Activated naive CD8-positive, alpha-beta T cell (primary cell): ENCODE measurements around the gene ARSB.

ENCODE experiments used
- H3K27ac Mint-ChIP-seq: one replicate; pipeline ENCODE4 v1.8.0; 2021; ENCODE audit warnings: mixed read lengths
- H3K27me3 Mint-ChIP-seq: one replicate; pipeline ENCODE4 v1.8.0; 2021; ENCODE audit warnings: mixed read lengths
- H3K36me3 Mint-ChIP-seq: one replicate; pipeline ENCODE4 v1.8.0; 2021; ENCODE audit warnings: mixed read lengths
- H3K4me1 Mint-ChIP-seq: one replicate; pipeline ENCODE4 v1.8.0; 2021; ENCODE audit warnings: low read depth, mixed read lengths
- H3K4me3 Mint-ChIP-seq: one replicate; pipeline ENCODE4 v1.8.0; 2021; ENCODE audit warnings: mild to moderate bottlenecking, mixed read lengths
- H3K9me3 Mint-ChIP-seq: one replicate; pipeline ENCODE4 v1.8.0; 2021; ENCODE audit warnings: low read depth, mixed read lengths

ARSB gene

DNA sequence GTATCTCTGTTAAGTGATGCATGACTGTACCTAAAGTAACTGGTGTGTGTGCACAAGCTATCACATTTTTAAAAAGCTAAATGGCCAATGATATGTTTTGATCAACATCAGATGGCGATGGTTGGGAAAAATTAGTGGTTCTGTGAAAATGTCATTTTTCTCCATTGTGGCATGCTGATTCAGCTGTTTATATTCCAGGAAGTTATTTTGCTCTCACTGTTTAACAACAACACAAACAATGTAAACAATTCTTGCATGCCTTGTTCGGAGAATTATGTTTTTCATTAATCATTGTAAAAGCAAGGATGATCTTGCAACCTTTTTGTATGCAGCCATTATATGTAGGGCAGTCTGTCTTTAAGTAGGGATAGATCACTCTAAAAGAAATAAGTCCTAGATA is 230.5 kb downstream of the ARSB start:
- H3K9me3 Mint-ChIP-seq, result no peaks in the 10 kb centered on the region
- H3K27me3 Mint-ChIP-seq, result no peaks in the 10 kb centered on the region
- no peaks in the 10 kb centered on the region for H3K4me1 Mint-ChIP-seq
- H3K36me3 Mint-ChIP-seq, result no peaks in the 10 kb centered on the region
- H3K27ac Mint-ChIP-seq, result no peak overlapping the region
- H3K4me3 Mint-ChIP-seq, result no peak overlapping the region

DNA sequence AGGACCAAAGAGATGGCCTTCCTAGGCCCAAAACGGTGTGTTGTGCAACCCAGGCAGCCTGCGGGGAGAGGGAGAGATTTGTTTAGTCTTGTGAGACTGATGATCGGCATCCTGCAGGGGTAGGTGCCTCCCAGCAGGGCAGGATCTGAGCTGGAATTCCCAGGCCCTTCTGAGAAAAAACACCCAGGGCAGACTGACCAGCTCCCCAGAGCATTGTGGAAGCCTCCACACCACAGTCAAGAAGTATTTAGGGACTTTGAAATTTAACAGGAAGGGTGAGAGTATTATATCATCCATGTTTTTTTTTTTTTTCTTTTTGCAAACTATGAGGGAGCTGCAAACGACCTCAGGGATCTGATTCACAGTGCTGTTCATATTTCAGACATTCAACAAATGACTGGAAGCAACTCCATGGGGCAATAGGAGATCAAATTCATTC is 232.0 kb downstream of the ARSB start:
- H3K36me3 Mint-ChIP-seq, result no peaks in the 10 kb centered on the region

DNA sequence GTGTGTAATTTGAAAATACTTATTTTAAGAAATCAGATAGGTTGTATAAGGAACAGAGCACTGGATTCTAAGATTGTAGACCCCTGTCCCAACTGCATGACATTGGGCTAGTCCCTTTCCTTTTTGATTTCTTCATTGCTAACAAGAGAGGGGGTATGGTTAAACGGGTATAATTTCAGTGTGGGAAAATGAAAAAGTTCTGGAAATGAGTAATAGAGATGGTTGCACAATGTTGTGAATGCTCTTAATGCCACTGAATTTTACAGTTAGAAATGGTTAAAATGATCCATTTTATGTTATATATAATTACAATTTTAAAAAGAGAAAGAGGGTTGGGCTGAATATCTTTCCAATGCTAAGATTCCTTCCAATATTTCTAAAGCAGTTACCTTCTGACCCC is 233.2 kb downstream of the ARSB start:
- H3K4me1 Mint-ChIP-seq, result no peaks in the 10 kb centered on the region
- H3K4me3 Mint-ChIP-seq, result no peak overlapping the region
- no peaks in the 10 kb centered on the region for H3K9me3 Mint-ChIP-seq
- no peaks in the 10 kb centered on the region for H3K36me3 Mint-ChIP-seq
- H3K27me3 Mint-ChIP-seq, result no peaks in the 10 kb centered on the region
- H3K27ac Mint-ChIP-seq, result no peak overlapping the region

More for the DNA sequence above, 232.0 kb downstream of the ARSB start:
- Mint-ChIP-seq H3K4me1 (no peaks in the 10 kb centered on the region), H3K9me3 (no peaks in the 10 kb centered on the region), H3K4me3 (no peak overlapping the region), H3K27me3 (no peaks in the 10 kb centered on the region), H3K27ac (no peak overlapping the region)

DNA sequence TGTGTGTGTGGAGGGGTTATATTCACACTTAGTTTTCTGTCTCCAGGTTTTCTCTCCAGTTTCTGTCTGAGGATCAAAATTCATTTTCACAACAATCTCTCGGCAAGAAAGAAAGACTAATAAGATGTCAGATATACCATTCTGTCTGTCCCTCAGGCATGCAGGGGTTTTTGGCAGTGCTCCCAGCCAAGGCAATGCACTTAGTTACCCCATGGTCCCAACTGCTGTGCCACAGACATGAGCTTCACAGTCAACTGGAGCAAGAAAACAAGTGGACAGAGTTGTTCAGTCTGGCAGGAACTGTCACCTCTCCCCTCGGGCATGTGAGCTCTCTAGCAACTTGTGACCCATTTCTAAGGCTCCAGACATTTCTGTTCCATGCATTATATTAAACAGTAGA is 234.8 kb downstream of the ARSB start:
- no peaks in the 10 kb centered on the region for H3K36me3 Mint-ChIP-seq
- no peak overlapping the region for H3K27ac Mint-ChIP-seq
- no peak overlapping the region for H3K4me3 Mint-ChIP-seq
- no peaks in the 10 kb centered on the region for H3K4me1 Mint-ChIP-seq
- H3K9me3 Mint-ChIP-seq, result no peaks in the 10 kb centered on the region
- peaks cover 2% of the 10 kb centered on the region for H3K27me3 Mint-ChIP-seq

DNA sequence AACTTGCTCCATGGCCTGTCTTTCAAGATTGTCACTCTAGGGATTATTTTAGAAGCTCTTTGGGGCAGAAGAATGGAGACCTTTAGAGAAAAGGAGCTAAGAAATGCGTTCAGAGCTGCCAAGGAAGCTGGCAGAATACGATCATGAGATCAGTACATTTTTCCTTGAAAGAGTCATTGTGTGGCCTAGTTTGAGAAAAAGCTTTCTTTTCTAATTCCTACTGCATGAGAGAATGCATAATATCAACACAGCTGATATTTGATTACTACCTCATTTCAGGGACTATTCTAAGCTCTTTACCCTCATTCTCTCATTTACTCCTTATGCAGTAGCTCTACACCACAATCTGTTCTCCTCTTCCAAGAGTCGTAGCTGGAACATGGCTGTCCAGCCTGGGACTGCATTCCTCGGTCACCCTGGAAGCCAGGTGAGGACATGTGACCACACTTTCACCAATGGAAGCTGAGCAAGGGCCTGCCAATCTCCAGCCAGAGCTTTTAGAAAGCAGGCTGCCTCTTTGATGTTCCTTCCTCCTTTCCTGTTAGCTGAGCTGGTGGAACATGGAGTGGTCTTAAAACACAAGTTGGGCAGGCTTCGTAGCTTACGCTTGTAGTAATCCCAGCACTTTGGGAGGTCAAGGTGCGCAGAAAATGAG is 237.3 kb downstream of the ARSB start:
- Mint-ChIP-seq H3K27ac (no peak overlapping the region), H3K9me3 (no peaks in the 10 kb centered on the region), H3K36me3 (no peaks in the 10 kb centered on the region), H3K4me3 (no peak overlapping the region), H3K27me3 (peaks cover 2% of the 10 kb centered on the region), H3K4me1 (no peaks in the 10 kb centered on the region)

DNA sequence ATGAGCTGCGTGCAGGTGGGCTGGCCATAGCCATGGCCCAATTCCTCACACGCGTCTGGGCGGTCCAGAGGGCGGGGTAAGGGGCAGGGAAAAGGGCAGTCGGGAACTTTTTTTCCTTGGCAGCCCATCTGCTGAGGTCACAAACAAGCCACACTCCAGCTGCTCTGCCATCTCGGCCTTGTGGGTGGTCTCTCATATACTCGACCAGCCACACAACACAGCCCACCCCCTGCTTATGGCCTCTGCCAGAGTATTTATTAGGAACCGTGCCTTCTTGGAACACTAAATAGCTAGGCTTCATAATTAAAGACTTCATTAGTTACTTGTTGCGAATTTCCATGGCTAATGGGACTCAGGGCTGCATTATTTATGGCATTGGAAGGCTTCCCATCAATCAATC is 238.1 kb downstream of the ARSB start:
- H3K4me3 Mint-ChIP-seq, result no peak overlapping the region
- no peaks in the 10 kb centered on the region for H3K36me3 Mint-ChIP-seq
- no peaks in the 10 kb centered on the region for H3K4me1 Mint-ChIP-seq
- peaks cover 2% of the 10 kb centered on the region for H3K27me3 Mint-ChIP-seq
- no peak overlapping the region for H3K27ac Mint-ChIP-seq
- no peaks in the 10 kb centered on the region for H3K9me3 Mint-ChIP-seq

DNA sequence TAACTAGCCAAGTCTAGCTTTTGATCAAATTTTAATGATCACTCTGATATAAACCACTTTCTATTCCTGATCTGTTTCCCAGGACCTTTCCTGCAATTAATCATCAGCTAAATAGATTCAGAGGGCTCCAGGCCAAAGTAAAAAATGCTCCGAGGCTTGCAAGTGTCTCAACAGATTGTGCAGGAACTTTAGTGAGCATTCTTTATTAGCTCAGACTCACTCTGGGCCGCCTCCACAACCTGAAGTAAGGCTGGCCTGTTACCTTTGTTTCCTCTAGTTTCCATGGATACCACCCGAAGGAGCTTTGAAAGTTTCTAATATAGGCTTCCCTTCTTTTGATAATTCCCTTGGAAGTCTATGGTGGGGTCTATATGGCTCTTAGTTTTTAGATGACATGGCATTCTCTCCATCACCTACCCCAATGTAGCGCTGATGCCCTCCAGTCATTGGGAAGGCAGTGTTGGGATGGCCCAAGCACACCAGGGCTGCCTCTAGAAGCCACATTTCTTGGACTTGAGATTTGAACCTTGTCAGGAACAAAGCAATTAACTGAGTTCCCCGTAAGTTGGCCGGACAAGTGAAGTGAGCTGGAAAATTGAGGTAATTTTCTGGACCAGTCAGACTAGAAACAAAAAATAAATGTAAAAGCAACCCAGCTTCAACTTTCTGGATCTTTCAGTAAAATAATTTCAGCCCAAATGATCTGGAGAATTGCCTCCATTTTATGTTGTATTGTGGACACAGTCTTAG is 238.9 kb downstream of the ARSB start:
- Mint-ChIP-seq H3K27ac (no peak overlapping the region), H3K27me3 (peaks cover 2% of the 10 kb centered on the region), H3K9me3 (no peaks in the 10 kb centered on the region), H3K4me3 (no peak overlapping the region), H3K4me1 (no peaks in the 10 kb centered on the region), H3K36me3 (no peaks in the 10 kb centered on the region)

DNA sequence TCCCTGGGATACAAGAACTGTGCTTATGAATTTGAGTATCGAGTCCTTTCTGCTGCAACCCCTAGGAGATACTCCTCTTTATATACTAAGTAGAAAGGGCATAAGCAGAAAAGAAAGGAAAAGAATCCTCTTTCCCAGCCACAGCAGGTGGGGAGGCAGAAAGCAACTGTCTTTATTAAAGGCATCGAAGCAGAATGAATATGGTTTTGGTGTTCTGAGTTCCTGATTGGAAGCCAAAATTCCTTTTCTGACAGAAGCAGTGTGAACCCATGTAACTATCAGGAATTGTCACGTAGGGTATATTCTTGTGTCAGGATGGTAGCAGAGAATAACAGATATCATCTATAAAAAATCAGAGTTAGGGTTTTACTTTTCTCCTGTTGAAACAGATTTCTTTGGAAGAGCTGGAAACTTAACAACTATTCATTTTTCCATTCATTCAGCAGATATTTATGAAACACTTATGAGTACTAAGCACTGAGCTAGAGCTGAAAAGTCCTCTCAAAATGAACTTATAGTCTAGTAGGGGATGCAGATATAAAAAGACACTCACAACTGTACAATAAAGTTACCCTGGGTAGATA is 240.1 kb downstream of the ARSB start:
- H3K4me1 Mint-ChIP-seq, result no peaks in the 10 kb centered on the region

DNA sequence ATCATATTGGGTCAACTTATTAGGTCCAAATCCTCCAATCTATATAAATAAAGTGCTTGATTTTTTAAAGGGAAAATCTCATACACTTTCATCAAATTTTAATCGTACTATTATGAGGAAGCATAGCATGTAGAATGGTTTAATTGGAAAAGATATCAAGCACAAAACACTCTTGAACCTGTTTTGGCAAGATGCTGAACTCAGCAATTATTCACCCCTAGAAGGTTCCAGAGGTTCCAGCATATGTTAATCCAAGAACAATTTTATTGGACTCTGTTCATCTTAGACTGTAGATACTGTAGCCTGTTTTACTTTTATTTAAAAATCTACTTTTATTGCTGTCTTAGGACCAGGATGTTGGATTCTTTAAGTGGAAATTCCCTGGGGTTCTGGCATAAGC is 244.1 kb downstream of the ARSB start:
- H3K4me3 Mint-ChIP-seq, result no peak overlapping the region
- H3K36me3 Mint-ChIP-seq, result no peaks in the 10 kb centered on the region
- no peaks in the 10 kb centered on the region for H3K9me3 Mint-ChIP-seq
- H3K27ac Mint-ChIP-seq, result no peak overlapping the region
- no peaks in the 10 kb centered on the region for H3K4me1 Mint-ChIP-seq
- H3K27me3 Mint-ChIP-seq, result no peaks in the 10 kb centered on the region

More for the DNA sequence above, 240.1 kb downstream of the ARSB start:
- H3K27ac Mint-ChIP-seq, result no peak overlapping the region
- no peaks in the 10 kb centered on the region for H3K36me3 Mint-ChIP-seq
- H3K4me3 Mint-ChIP-seq, result no peak overlapping the region
- H3K9me3 Mint-ChIP-seq, result no peaks in the 10 kb centered on the region
- H3K27me3 Mint-ChIP-seq, result peaks cover 2% of the 10 kb centered on the region

DNA sequence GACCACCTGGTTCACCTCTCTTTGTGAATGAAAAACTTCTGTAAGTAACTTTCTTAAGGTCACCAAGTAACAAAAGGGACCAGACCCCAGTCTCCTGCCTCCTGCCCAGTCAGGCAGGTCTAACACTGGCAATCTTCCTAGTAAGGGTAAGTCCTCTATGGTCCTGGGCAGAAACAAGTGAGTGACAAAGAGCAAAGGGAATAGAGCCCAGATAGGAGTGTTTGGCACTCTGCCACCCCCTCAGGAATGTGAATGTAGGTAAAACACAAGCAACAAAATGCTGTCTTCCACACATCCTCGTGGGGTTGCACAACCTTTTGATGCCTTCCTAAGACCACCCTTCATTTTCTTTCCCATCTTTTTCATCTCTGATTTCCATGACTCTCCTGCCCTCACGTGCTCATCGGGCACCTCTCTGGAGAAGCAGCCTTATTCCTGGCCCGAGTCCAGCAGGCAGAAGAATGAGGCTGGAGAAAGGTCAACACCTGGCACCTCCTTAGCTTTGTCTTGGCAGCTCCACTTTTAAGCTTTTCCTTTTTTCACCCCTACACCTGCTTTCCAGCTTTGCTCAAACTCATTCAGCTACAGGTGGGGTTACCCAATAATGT is 246.3 kb downstream of the ARSB start:
- Mint-ChIP-seq H3K36me3 (no peaks in the 10 kb centered on the region), H3K27ac (no peak overlapping the region), H3K4me3 (no peak overlapping the region), H3K27me3 (no peaks in the 10 kb centered on the region), H3K4me1 (no peaks in the 10 kb centered on the region), H3K9me3 (no peaks in the 10 kb centered on the region)

DNA sequence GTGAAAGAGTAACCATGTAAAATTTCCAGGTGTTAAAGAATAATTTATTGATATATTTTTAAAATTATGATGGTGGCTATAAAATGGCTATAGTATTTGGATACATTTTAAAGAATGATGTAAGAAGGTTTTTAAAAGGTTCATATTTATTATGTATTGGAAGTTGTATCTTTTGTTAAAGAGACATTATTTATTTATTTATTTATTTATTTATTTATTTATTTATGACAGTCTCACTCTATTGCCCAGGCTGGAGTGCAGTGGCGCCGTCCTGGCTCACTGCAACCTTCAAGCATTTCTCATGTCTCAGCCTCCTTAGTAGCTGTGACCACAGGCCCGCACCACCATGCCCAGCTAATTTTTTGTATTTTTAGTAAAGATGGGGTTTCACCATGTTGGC is 247.0 kb downstream of the ARSB start:
- Mint-ChIP-seq H3K4me3 (no peak overlapping the region), H3K36me3 (no peaks in the 10 kb centered on the region), H3K4me1 (no peaks in the 10 kb centered on the region), H3K27ac (no peak overlapping the region), H3K9me3 (no peaks in the 10 kb centered on the region), H3K27me3 (no peaks in the 10 kb centered on the region)

DNA sequence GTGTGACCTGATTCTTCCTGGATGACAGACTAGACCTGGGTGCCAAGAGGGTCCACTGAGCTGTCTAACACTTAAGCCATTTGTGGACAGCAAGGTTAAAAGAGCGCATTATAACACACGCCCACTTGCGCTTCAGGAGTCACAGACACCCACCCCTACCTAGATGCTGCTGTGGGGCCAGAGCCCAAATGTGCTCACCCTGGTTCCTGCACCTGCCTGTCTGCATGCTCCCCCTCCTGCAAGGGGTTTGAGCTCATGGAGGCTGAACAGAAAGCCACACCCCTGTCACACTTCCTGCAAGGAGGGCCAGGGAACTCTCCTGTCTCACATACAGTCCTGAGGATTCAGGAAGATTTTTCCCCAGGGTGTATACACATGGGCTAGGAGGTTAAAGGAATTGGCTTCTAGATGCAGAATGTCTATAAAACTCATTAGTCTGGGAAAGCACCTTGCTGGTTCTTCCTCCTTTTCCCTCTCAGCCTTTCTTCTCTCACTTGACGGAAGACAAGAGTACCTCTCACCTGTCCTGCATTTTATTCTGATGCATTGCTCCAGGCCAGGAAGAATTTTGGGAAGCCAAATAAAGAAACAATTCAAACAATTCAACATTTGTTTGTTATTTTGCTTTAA is 249.2 kb downstream of the ARSB start:
- H3K36me3 Mint-ChIP-seq, result no peaks in the 10 kb centered on the region

DNA sequence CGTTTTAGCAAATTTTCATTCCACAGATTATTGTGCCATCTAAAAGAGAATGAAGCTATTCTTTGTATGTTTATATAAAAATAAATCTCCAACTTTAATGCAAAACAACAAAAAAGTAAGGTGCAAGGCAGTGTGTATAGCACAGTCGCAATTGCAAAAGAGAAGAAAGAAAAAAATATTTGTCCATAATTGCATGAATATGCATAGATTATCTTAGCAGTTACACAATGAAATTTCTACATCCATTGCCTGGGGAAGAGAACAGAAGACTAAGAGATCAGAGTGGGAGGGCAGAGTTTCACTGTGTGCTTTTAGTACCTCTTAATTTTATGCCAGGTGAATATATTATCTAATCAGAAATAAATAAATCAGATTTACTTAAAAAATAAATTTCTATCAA is 250.2 kb downstream of the ARSB start:
- peaks cover 1% of the 10 kb centered on the region for H3K27me3 Mint-ChIP-seq
- no peaks in the 10 kb centered on the region for H3K9me3 Mint-ChIP-seq
- H3K4me3 Mint-ChIP-seq, result no peak overlapping the region
- no peaks in the 10 kb centered on the region for H3K4me1 Mint-ChIP-seq
- no peaks in the 10 kb centered on the region for H3K36me3 Mint-ChIP-seq
- H3K27ac Mint-ChIP-seq, result no peak overlapping the region

More for the DNA sequence above, 249.2 kb downstream of the ARSB start:
- Mint-ChIP-seq H3K9me3 (no peaks in the 10 kb centered on the region), H3K4me1 (no peaks in the 10 kb centered on the region), H3K27ac (no peak overlapping the region), H3K27me3 (no peaks in the 10 kb centered on the region), H3K4me3 (no peak overlapping the region)

DNA sequence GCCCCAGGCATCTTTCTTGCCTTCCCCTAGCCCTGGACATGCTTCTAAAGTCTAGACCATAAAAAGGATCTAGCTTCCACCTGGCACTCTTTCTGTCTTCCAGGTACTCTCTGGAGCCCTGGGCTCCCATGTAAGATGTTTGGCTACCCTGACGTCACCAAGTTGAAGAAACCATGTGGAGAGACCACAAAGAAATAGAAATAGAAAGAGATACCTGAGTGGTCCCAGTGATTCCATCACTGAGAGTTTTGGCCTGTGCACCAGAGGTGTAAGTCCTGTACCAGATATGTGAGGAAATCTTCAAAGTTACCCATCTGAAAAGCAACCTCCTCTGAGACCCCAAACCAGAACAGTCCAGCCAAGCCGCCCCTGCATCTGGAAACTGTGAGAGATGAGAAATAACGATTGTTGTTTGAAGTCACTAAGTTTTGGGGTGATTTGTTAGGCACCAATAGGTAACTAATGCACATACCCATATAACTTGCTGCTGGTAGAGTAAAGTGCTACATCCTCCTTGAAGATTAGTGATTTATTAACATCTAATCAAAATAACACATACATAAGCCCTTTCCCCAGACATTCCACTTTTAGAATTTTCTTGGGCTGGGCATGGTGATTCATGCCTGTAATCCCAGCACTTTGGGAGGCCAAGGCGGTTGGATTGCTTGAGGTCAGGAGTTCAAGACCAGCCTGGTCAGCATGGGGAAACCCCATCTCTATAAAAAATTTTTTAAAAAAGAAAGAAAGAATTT is 250.8 kb downstream of the ARSB start:
- Mint-ChIP-seq H3K4me1 (no peaks in the 10 kb centered on the region), H3K27me3 (peaks cover 1% of the 10 kb centered on the region), H3K9me3 (no peaks in the 10 kb centered on the region), H3K27ac (no peak overlapping the region), H3K36me3 (no peaks in the 10 kb centered on the region), H3K4me3 (no peak overlapping the region)
